Chondrocyte (in vitro differentiated cells): ENCODE data around the gene DHH. TPM values are rescaled to one million over a fixed set of nuclear protein-coding genes. Genes with fewer than 3 reads are reported as not detected.

Experiments
- DNase-seq: peaks from one replicate; pipeline ENCODE4 v3.0.0; 2021; ENCODE audit warnings: mixed read lengths, low spot score
- H3K27ac Mint-ChIP-seq: one replicate; pipeline ENCODE4 v1.8.0; 2021; ENCODE audit warnings: mild to moderate bottlenecking, moderate library complexity, mixed read lengths; ENCODE audit not compliant: unreplicated experiment
- H3K27me3 Mint-ChIP-seq: 2 replicates; pipeline ENCODE4 v1.8.0; 2021; ENCODE audit warnings: low read depth, mixed read lengths
- H3K36me3 Mint-ChIP-seq: 2 replicates; pipeline ENCODE4 v1.8.0; 2021; ENCODE audit warnings: low read depth, mixed read lengths
- H3K4me1 Mint-ChIP-seq: 2 replicates; pipeline ENCODE4 v1.8.0; 2021; ENCODE audit warnings: low read depth, mild to moderate bottlenecking, mixed read lengths
- H3K4me3 Mint-ChIP-seq: one replicate; pipeline ENCODE4 v1.8.0; 2021; ENCODE audit warnings: mild to moderate bottlenecking, moderate library complexity, mixed read lengths; ENCODE audit not compliant: unreplicated experiment
- H3K9me3 Mint-ChIP-seq: 2 replicates; pipeline ENCODE4 v1.8.0; 2021; ENCODE audit warnings: low read depth, mixed read lengths
- total RNA-seq: library from RNA; stranded (reverse); gene quantifications from 3 replicates; pipeline ENCODE4 v1.2.1, GENCODE V29; 2021
- TF ChIP-seq, protein P1 (sequence below): fragments of 200-600 bp; sonication (generic); IDR thresholded peaks from 2 replicates; pipeline ENCODE4 v1.5.0; 2021; ENCODE audit warnings: antibody characterized with exemption, mild to moderate bottlenecking, moderate library complexity

DHH gene
- total RNA-seq, 1 donor from 2014 or later, result not detected

DNA sequence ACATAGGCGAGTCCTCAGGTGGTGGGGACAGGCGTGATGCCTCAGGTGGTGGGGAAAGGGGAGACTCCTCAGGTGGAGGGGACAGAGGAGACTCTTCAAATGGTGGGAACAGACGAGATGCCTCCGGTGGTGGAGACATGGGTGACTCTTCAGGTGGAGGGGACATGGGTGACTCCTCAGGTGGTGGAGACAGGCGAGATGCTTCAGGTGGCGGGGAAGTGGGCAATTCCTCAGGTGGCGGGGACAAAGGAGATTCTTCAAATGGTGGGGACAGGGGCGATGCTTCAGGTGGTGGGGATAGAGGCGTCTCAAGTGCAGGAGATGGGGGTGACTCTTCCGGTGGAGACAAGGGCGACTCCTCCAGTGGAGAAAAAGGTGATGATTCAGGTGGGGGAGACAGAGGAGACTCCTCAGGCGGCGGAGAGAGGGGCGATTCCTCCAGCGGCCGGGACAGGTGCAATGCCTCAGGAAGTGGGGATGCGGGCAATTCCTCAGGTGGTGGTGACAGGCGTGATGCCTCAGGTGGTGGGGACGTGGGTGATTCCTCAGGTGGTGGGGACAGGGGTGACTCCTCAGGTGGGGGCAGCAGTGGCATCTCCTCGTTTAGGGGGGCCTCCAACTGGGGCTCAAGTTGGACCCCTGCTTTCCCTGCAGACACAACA, 42.7 kb downstream of the DHH start:
- Mint-ChIP-seq H3K27me3 (no peaks in the 10 kb centered on the region), H3K4me3 (no peak overlapping the region), H3K27ac (no peak overlapping the region), H3K4me1 (peaks cover 37% of the 10 kb centered on the region), H3K36me3 (peaks cover 47% of the 10 kb centered on the region), H3K9me3 (no peaks in the 10 kb centered on the region)
- peak; percentile 87 for DNase-seq
- TF ChIP-seq, protein P1, sequence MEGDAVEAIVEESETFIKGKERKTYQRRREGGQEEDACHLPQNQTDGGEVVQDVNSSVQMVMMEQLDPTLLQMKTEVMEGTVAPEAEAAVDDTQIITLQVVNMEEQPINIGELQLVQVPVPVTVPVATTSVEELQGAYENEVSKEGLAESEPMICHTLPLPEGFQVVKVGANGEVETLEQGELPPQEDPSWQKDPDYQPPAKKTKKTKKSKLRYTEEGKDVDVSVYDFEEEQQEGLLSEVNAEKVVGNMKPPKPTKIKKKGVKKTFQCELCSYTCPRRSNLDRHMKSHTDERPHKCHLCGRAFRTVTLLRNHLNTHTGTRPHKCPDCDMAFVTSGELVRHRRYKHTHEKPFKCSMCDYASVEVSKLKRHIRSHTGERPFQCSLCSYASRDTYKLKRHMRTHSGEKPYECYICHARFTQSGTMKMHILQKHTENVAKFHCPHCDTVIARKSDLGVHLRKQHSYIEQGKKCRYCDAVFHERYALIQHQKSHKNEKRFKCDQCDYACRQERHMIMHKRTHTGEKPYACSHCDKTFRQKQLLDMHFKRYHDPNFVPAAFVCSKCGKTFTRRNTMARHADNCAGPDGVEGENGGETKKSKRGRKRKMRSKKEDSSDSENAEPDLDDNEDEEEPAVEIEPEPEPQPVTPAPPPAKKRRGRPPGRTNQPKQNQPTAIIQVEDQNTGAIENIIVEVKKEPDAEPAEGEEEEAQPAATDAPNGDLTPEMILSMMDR, result no peak

- H3K4me3 Mint-ChIP-seq, result no peak overlapping the region
- TF ChIP-seq, protein P1, result no peak
- peaks cover 32% of the 10 kb centered on the region for H3K4me1 Mint-ChIP-seq
- no peaks in the 10 kb centered on the region for H3K27me3 Mint-ChIP-seq
- DNase-seq, result no peak
- H3K9me3 Mint-ChIP-seq, result no peaks in the 10 kb centered on the region
- H3K27ac Mint-ChIP-seq, result no peak overlapping the region
- peaks cover 50% of the 10 kb centered on the region for H3K36me3 Mint-ChIP-seq
These were observed 43.2 kb downstream of the DHH start for GRCh38 chr12:49051373-49051764.

GRCh38 chr12:49050507-49051372, 43.9 kb downstream of the DHH start:
- H3K4me1 Mint-ChIP-seq, result peaks cover 26% of the 10 kb centered on the region
- no peak for DNase-seq
- TF ChIP-seq, protein P1, result no peak
- no peaks in the 10 kb centered on the region for H3K27me3 Mint-ChIP-seq
- no peaks in the 10 kb centered on the region for H3K9me3 Mint-ChIP-seq
- no peak overlapping the region for H3K4me3 Mint-ChIP-seq
- H3K36me3 Mint-ChIP-seq, result peaks cover 56% of the 10 kb centered on the region
- peak overlapping the region; percentile 80 for H3K27ac Mint-ChIP-seq

GRCh38 chr12:49049566-49050224, 44.9 kb downstream of the DHH start:
- TF ChIP-seq, protein P1, result no peak
- DNase-seq, result no peak
- peaks cover 15% of the 10 kb centered on the region for H3K4me1 Mint-ChIP-seq
- H3K27me3 Mint-ChIP-seq, result no peaks in the 10 kb centered on the region
- H3K9me3 Mint-ChIP-seq, result no peaks in the 10 kb centered on the region
- H3K27ac Mint-ChIP-seq, result peak overlapping the region; percentile 80
- H3K36me3 Mint-ChIP-seq, result peaks cover 58% of the 10 kb centered on the region
- no peak overlapping the region for H3K4me3 Mint-ChIP-seq

DNA sequence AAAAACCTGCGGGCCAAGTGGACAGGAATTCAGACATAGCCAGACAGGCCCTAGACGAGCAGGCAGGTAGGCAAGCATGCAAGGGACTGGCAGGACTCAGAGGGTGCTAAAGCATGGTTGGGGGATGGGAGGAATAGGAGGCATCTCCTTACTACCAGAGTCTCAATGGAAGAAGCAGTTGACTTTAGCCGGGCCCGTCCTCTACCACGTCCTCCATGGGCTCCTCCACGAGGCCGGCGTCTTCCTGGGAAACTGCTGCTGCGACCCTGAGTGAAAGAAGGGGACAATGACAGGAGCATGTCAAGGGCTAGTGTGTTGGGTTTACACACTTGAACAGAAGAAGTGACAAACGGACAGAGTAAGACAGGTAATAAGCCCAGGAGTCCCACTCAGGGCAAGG, 45.6 kb downstream of the DHH start:
- Mint-ChIP-seq H3K4me1 (peaks cover 15% of the 10 kb centered on the region), H3K27ac (no peak overlapping the region), H3K9me3 (no peaks in the 10 kb centered on the region), H3K36me3 (peaks cover 63% of the 10 kb centered on the region), H3K4me3 (no peak overlapping the region), H3K27me3 (no peaks in the 10 kb centered on the region)
- TF ChIP-seq, protein P1, result no peak
- DNase-seq, result no peak
